WI38 (cell line): ENCODE measurements around the gene KIF26B.

Experiments
- H3K4me3 ChIP-seq: 2 replicates; pipeline ENCODE4 v1.5.1; 2011; ENCODE audit warnings: low read depth, mild to moderate bottlenecking, control low read depth, low read length
- CTCF ChIP-seq: IDR thresholded peaks from 2 replicates; pipeline ENCODE4 v1.5.1; 2012; ENCODE audit warnings: low read depth, mild to moderate bottlenecking, control low read depth, low read length

Gene KIF26B

GRCh38 chr1:245207801-245208200, 53.0 kb downstream of the KIF26B start:
- TF ChIP-seq CTCF = no peak
- H3K4me3 ChIP-seq = no peak overlapping the region

- no peak overlapping the region for H3K4me3 ChIP-seq
- no peak for TF ChIP-seq CTCF
Observed at GRCh38 chr1:245209658-245210435, 55.1 kb downstream of the KIF26B start.

GRCh38 chr1:245211035-245211749, 56.4 kb downstream of the KIF26B start:
- TF ChIP-seq CTCF = no peak
- H3K4me3 ChIP-seq = no peak overlapping the region

GRCh38 chr1:245211761-245212160, 57.0 kb downstream of the KIF26B start:
- no peak for TF ChIP-seq CTCF
- H3K4me3 ChIP-seq = no peak overlapping the region

GRCh38 chr1:245212221-245212710, 57.5 kb downstream of the KIF26B start:
- TF ChIP-seq CTCF = no peak

GRCh38 chr1:245213066-245213831, 58.5 kb downstream of the KIF26B start:
- TF ChIP-seq CTCF = no peak

More at GRCh38 chr1:245212221-245212710, 57.5 kb downstream of the KIF26B start:
- no peak overlapping the region for H3K4me3 ChIP-seq

More at GRCh38 chr1:245213066-245213831, 58.5 kb downstream of the KIF26B start:
- H3K4me3 ChIP-seq = no peak overlapping the region
